ENCODE data around the gene SH3BP5. TPM values are rescaled to one million over a fixed set of nuclear protein-coding genes. Genes with fewer than 3 reads are reported as not detected.
A peak's percentile ranks its signal among the peaks of the same experiment; 100 is the strongest.

Gene SH3BP5
- total RNA-seq, 4 donors from 2014 or later = 12.8 to 64.4 (median 16.0) TPM

GRCh38 chr3:15289661-15290060 is 42.7 kb downstream of the SH3BP5 start:
- Histone ChIP-seq H3K9me3 (no peaks in the 10 kb centered on the region), H3K27ac (peak overlapping the region in 1 of 4 donors; percentile 69), H3K4me3 (no peak overlapping the region), H3K4me1 (peaks cover 7 to 24% (median 13%) of the 10 kb centered on the region in 4 donors), H3K36me3 (no peaks in the 10 kb centered on the region), H3K27me3 (no peaks in the 10 kb centered on the region)
- no peak for DNase-seq
- no peak for TF ChIP-seq POLR2A (IDR thresholded peaks at IDR 0.05)
- TF ChIP-seq CTCF (IDR thresholded peaks at IDR 0.05) = no peak

GRCh38 chr3:15288331-15289035 is 43.9 kb downstream of the SH3BP5 start:
- H3K27me3 ChIP-seq = no peaks in the 10 kb centered on the region
- no peak overlapping the region for H3K4me3 ChIP-seq
- H3K27ac ChIP-seq = peak overlapping the region in 3 of 4 donors; percentile 43 to 63 (median 53)
- TF ChIP-seq POLR2A (IDR thresholded peaks at IDR 0.05) (no peak), CTCF (IDR thresholded peaks at IDR 0.05) (no peak)
- no peaks in the 10 kb centered on the region for H3K9me3 ChIP-seq
- H3K4me1 ChIP-seq = peaks cover 7 to 24% (median 18%) of the 10 kb centered on the region in 4 donors
- no peaks in the 10 kb centered on the region for H3K36me3 ChIP-seq
- DNase-seq = no peak

GRCh38 chr3:15287565-15288330 is 44.6 kb downstream of the SH3BP5 start:
- Histone ChIP-seq H3K27ac (peak overlapping the region; percentile 32 to 69 (median 49)), H3K4me3 (no peak overlapping the region), H3K36me3 (no peaks in the 10 kb centered on the region), H3K9me3 (no peaks in the 10 kb centered on the region), H3K4me1 (peaks cover 3 to 22% (median 12%) of the 10 kb centered on the region in 4 donors), H3K27me3 (no peaks in the 10 kb centered on the region)
- TF ChIP-seq CTCF (IDR thresholded peaks at IDR 0.05) (no peak), POLR2A (IDR thresholded peaks at IDR 0.05) (no peak)
- peak in 1 of 3 donors; percentile 74 for DNase-seq

- H3K27ac ChIP-seq = no peak overlapping the region
- no peak for TF ChIP-seq POLR2A (IDR thresholded peaks at IDR 0.05)
- TF ChIP-seq CTCF (IDR thresholded peaks at IDR 0.05) = no peak
- no peak for DNase-seq
- H3K4me1 ChIP-seq = peaks cover 0 to 12% (median 3%) of the 10 kb centered on the region in 4 donors
- H3K9me3 ChIP-seq = no peaks in the 10 kb centered on the region
- H3K4me3 ChIP-seq = no peak overlapping the region
- H3K36me3 ChIP-seq = no peaks in the 10 kb centered on the region
- no peaks in the 10 kb centered on the region for H3K27me3 ChIP-seq
These were observed 46.4 kb downstream of the SH3BP5 start for GRCh38 chr3:15286022-15286421.

GRCh38 chr3:15284121-15284889 is 48.1 kb downstream of the SH3BP5 start:
- H3K36me3 ChIP-seq = no peaks in the 10 kb centered on the region
- no peak overlapping the region for H3K27ac ChIP-seq
- no peaks in the 10 kb centered on the region for H3K9me3 ChIP-seq
- no peak for DNase-seq
- TF ChIP-seq CTCF (IDR thresholded peaks at IDR 0.05) (no peak), POLR2A (IDR thresholded peaks at IDR 0.05) (no peak)
- no peaks in the 10 kb centered on the region for H3K27me3 ChIP-seq
- no peak overlapping the region for H3K4me3 ChIP-seq
- H3K4me1 ChIP-seq = peaks cover 0 to 12% (median 4%) of the 10 kb centered on the region in 4 donors

Data from Peyer's patch (tissue), 4 donors.